Neural cell (in vitro differentiated cells): ENCODE results near the gene LIG1. TPM values are rescaled to one million over a fixed set of nuclear protein-coding genes. Genes with fewer than 3 reads are reported as not detected.

Experiments used
- H2AFZ ChIP-seq: fragments of 200-600, 300-800 bp; sonication (generic), shearing (Covaris generic); 2 replicates; pipeline ENCODE4 v1.6.0; 2014; ENCODE audit warnings: low read depth, mild to moderate bottlenecking, antibody characterized with exemption, low read length, moderate library complexity
- H3F3A ChIP-seq: fragments of 200-600 bp; shearing (Covaris generic); 2 replicates; pipeline ENCODE4 v1.6.1; 2016; ENCODE audit warnings: mild to moderate bottlenecking, moderate library complexity, mixed read lengths, antibody characterized with exemption, low read length; ENCODE audit not compliant: insufficient read depth, poor library complexity, severe bottlenecking
- H3K27ac ChIP-seq: fragments of 200-600, 300-800 bp; sonication (generic), shearing (Covaris generic); 2 replicates; pipeline ENCODE4 v1.5.1; 2014; ENCODE audit warnings: mild to moderate bottlenecking, low read length, moderate library complexity
- H3K27me3 ChIP-seq: fragments of 300-800, 200-600 bp; sonication (generic), shearing (Covaris generic); 2 replicates; pipeline ENCODE4 v1.6.0; 2014; ENCODE audit warnings: mild to moderate bottlenecking, low read depth, low read length, moderate library complexity; ENCODE audit not compliant: insufficient read depth
- H3K36me3 ChIP-seq: fragments of 300-800, 200-600 bp; sonication (generic), shearing (Covaris generic); 2 replicates; pipeline ENCODE4 v1.5.1; 2014; ENCODE audit warnings: mild to moderate bottlenecking, antibody characterized with exemption, low read length, moderate library complexity; ENCODE audit not compliant: insufficient read depth
- H3K4me2 ChIP-seq: fragments of 300-800, 200-600 bp; sonication (generic), shearing (Covaris generic); 2 replicates; pipeline ENCODE4 v1.6.0; 2014; ENCODE audit warnings: mild to moderate bottlenecking, low read length
- H3K4me3 ChIP-seq: fragments of 300-800, 200-600 bp; sonication (generic), shearing (Covaris generic); 2 replicates; pipeline ENCODE4 v1.5.1; 2014; ENCODE audit warnings: mild to moderate bottlenecking, low read length, moderate library complexity
- H3K79me2 ChIP-seq: fragments of 200-600 bp; shearing (Covaris generic); replicated peaks from 2 replicates; pipeline ENCODE4 v1.6.0; 2014; ENCODE audit warnings: mild to moderate bottlenecking, low read length, moderate library complexity; ENCODE audit not compliant: insufficient read depth
- H3K9ac ChIP-seq: fragments of 300-800, 200-600 bp; sonication (generic), shearing (Covaris generic); 2 replicates; pipeline ENCODE4 v1.6.1; 2016; ENCODE audit warnings: mild to moderate bottlenecking, low read length, mixed read lengths
- H3K9me2 ChIP-seq: fragments of 200-600 bp; shearing (Covaris generic); 2 replicates; pipeline ENCODE4 v1.6.1; 2016; ENCODE audit warnings: mild to moderate bottlenecking, low read length, mixed read lengths; ENCODE audit not compliant: insufficient read depth
- H3K9me3 ChIP-seq: fragments of 200-600, 300-800 bp; sonication (generic), shearing (Covaris generic); 2 replicates; pipeline ENCODE4 v1.6.1; 2016; ENCODE audit warnings: mild to moderate bottlenecking, mixed run types, low read length, moderate library complexity, mixed read lengths
- H4K20me1 ChIP-seq: fragments of 200-600 bp; shearing (Covaris generic); 2 replicates; pipeline ENCODE4 v1.6.1; 2016; ENCODE audit warnings: mild to moderate bottlenecking, mixed run types; ENCODE audit not compliant: insufficient read depth
- EP300 ChIP-seq: fragments of 450-650 bp; conservative IDR thresholded peaks from 2 replicates; pipeline ENCODE4 v1.6.1; 2014; ENCODE audit warnings: antibody characterized with exemption, mild to moderate bottlenecking, moderate library complexity; ENCODE audit not compliant: poor library complexity, severe bottlenecking
- EZH2 ChIP-seq: fragments of 200-600, 300-800 bp; shearing (Covaris generic), sonication (generic); IDR thresholded peaks from 2 replicates; pipeline ENCODE4 v1.6.1; 2014; ENCODE audit warnings: antibody characterized with exemption, low read length, borderline replicate concordance, mild to moderate bottlenecking; ENCODE audit not compliant: insufficient read depth, poor library complexity, severe bottlenecking
- MXI1 ChIP-seq: fragments of 450-650 bp; conservative IDR thresholded peaks from 2 replicates; pipeline ENCODE4 v1.6.1; 2014; ENCODE audit warnings: antibody characterized with exemption, mild to moderate bottlenecking; ENCODE audit not compliant: poor library complexity, severe bottlenecking
- POLR2AphosphoS5 ChIP-seq: IDR thresholded peaks from 2 replicates; pipeline ENCODE4 v1.6.1; 2012
- RAD21 ChIP-seq: fragments of 450-650 bp; conservative IDR thresholded peaks from 2 replicates; pipeline ENCODE4 v1.6.1; 2014; ENCODE audit warnings: antibody characterized with exemption, mild to moderate bottlenecking, moderate library complexity
- SMC3 ChIP-seq: fragments of 450-650 bp; conservative IDR thresholded peaks from 2 replicates; pipeline ENCODE4 v1.6.1; 2014; ENCODE audit warnings: antibody characterized with exemption, mild to moderate bottlenecking, moderate library complexity; ENCODE audit not compliant: poor library complexity
- TAF1 ChIP-seq: IDR thresholded peaks from 2 replicates; pipeline ENCODE4 v1.6.1; 2012; ENCODE audit warnings: low read depth
- polyA plus RNA-seq: library from polyadenylated mRNA; depleted of rRNA; stranded (reverse); fragments of >200 nt; gene quantifications from 2 replicates; pipeline ENCODE4 v1.2.3, GENCODE V29; 2014
- TF ChIP-seq, protein P1 (sequence below): IDR thresholded peaks from 2 replicates; pipeline ENCODE4 v1.6.1; 2012; ENCODE audit warnings: borderline replicate concordance
- TF ChIP-seq, protein P2 (sequence below): fragments of 450-650 bp; IDR thresholded peaks from 2 replicates; pipeline ENCODE4 v1.5.1; 2014; ENCODE audit warnings: antibody characterized with exemption, mild to moderate bottlenecking, moderate library complexity; ENCODE audit not compliant: poor library complexity, severe bottlenecking

The LIG1 gene
- polyA plus RNA-seq, 1 donor from 2014 or later, result 33.9 TPM

DNA sequence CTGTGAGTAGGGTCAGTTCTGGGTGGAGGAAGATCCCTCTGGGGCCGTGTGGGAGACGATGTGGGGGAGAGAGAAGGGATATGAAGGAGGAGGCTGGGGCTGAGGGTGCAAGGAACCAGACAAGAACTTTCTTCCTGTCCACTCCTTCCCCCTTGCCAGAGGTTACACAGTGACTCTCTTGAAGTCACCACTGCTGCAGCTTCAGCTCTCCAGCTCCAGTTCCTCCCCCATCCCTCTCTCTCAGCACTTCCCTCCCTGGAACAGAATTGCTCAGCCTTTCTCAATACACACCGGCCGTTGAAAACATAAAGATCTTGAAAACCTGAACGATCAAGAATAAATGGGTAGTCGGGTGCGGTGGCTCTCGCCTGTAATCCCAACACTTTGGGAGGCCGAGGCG is 5.4 kb upstream of the LIG1 start:
- H3K27ac ChIP-seq, result no peak overlapping the region
- H3K4me3 ChIP-seq, result no peak overlapping the region
- H3K27me3 ChIP-seq, result no peaks in the 10 kb centered on the region
- H3K9me3 ChIP-seq, result no peaks in the 10 kb centered on the region
- no peaks in the 10 kb centered on the region for H3F3A ChIP-seq
- H2AFZ ChIP-seq, result no peak overlapping the region
- no peaks in the 10 kb centered on the region for H4K20me1 ChIP-seq
- TF ChIP-seq TAF1, result no peak
- TF ChIP-seq POLR2AphosphoS5, result no peak
- no peak for TF ChIP-seq EP300
- TF ChIP-seq SMC3, result no peak
- TF ChIP-seq, protein P1, sequence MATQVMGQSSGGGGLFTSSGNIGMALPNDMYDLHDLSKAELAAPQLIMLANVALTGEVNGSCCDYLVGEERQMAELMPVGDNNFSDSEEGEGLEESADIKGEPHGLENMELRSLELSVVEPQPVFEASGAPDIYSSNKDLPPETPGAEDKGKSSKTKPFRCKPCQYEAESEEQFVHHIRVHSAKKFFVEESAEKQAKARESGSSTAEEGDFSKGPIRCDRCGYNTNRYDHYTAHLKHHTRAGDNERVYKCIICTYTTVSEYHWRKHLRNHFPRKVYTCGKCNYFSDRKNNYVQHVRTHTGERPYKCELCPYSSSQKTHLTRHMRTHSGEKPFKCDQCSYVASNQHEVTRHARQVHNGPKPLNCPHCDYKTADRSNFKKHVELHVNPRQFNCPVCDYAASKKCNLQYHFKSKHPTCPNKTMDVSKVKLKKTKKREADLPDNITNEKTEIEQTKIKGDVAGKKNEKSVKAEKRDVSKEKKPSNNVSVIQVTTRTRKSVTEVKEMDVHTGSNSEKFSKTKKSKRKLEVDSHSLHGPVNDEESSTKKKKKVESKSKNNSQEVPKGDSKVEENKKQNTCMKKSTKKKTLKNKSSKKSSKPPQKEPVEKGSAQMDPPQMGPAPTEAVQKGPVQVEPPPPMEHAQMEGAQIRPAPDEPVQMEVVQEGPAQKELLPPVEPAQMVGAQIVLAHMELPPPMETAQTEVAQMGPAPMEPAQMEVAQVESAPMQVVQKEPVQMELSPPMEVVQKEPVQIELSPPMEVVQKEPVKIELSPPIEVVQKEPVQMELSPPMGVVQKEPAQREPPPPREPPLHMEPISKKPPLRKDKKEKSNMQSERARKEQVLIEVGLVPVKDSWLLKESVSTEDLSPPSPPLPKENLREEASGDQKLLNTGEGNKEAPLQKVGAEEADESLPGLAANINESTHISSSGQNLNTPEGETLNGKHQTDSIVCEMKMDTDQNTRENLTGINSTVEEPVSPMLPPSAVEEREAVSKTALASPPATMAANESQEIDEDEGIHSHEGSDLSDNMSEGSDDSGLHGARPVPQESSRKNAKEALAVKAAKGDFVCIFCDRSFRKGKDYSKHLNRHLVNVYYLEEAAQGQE, result no peak
- TF ChIP-seq MXI1, result no peak
- TF ChIP-seq RAD21, result no peak
- TF ChIP-seq, protein P2, sequence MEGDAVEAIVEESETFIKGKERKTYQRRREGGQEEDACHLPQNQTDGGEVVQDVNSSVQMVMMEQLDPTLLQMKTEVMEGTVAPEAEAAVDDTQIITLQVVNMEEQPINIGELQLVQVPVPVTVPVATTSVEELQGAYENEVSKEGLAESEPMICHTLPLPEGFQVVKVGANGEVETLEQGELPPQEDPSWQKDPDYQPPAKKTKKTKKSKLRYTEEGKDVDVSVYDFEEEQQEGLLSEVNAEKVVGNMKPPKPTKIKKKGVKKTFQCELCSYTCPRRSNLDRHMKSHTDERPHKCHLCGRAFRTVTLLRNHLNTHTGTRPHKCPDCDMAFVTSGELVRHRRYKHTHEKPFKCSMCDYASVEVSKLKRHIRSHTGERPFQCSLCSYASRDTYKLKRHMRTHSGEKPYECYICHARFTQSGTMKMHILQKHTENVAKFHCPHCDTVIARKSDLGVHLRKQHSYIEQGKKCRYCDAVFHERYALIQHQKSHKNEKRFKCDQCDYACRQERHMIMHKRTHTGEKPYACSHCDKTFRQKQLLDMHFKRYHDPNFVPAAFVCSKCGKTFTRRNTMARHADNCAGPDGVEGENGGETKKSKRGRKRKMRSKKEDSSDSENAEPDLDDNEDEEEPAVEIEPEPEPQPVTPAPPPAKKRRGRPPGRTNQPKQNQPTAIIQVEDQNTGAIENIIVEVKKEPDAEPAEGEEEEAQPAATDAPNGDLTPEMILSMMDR, result no peak
- TF ChIP-seq EZH2, result no peak
- no peaks in the 10 kb centered on the region for H3K9me2 ChIP-seq
- peaks cover 9% of the 10 kb centered on the region for H3K79me2 ChIP-seq
- no peaks in the 10 kb centered on the region for H3K36me3 ChIP-seq
- H3K4me2 ChIP-seq, result no peak overlapping the region
- H3K9ac ChIP-seq, result no peak overlapping the region

DNA sequence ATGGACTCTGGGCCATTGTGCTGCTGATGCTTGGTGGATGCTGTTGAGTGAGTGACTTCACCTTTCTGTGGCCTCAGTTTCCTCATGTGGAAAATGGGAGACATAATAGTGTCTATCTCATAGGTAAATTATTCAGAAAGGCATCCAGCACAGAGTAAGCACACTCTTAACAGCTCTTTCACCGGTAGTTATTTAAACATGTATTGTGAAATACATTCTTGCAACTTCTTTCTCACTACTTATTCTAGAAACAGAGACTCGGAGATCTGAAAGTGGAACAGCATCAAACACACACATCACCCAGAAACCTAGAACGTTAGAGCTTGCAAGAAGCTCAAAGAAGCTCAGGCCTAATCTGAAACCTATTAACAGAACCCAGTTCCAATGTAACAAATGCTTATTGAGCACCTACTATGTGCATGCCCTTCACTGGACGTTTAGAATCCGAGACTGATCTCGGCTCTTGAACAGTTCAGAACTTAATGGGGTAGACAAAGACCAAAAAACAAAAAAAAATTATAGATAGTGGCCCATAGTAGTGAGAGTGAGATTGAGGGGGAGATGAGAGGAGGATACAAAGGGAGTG is 4.4 kb upstream of the LIG1 start:
- no peak overlapping the region for H3K4me2 ChIP-seq
- H3K27ac ChIP-seq, result no peak overlapping the region
- H3K36me3 ChIP-seq, result no peaks in the 10 kb centered on the region
- no peaks in the 10 kb centered on the region for H3K9me3 ChIP-seq
- H3K27me3 ChIP-seq, result no peaks in the 10 kb centered on the region
- H3K9me2 ChIP-seq, result no peaks in the 10 kb centered on the region
- no peak overlapping the region for H3K4me3 ChIP-seq
- no peak overlapping the region for H2AFZ ChIP-seq
- no peak overlapping the region for H3K9ac ChIP-seq
- peaks cover 9% of the 10 kb centered on the region for H3K79me2 ChIP-seq
- TF ChIP-seq EZH2, result no peak
- no peak for TF ChIP-seq MXI1
- TF ChIP-seq POLR2AphosphoS5, result no peak
- TF ChIP-seq EP300, result no peak
- TF ChIP-seq, protein P2, result no peak
- no peak for TF ChIP-seq SMC3
- TF ChIP-seq, protein P1, result no peak
- TF ChIP-seq TAF1, result no peak
- no peak for TF ChIP-seq RAD21
- no peaks in the 10 kb centered on the region for H4K20me1 ChIP-seq
- peaks cover under 1% of the 10 kb centered on the region for H3F3A ChIP-seq
